LNCaP clone FGC (cell line): Measurements from ENCODE around the gene ZNF710.

Experiments used
- DNase-seq: peaks from one replicate; pipeline ENCODE4 v3.0.0-alpha.2; 2011; ENCODE audit warnings: low read depth
- H3K4me3 ChIP-seq: 2 replicates; pipeline ENCODE4 v1.5.1; 2011; ENCODE audit warnings: mild to moderate bottlenecking, low read depth, low read length, control low read depth
- TF ChIP-seq, protein P1 (sequence below): IDR thresholded peaks from 2 replicates; pipeline ENCODE4 v1.5.1; 2012; ENCODE audit warnings: mild to moderate bottlenecking; ENCODE audit not compliant: control insufficient read depth, insufficient read depth; ENCODE audit errors: extremely low read depth

Gene ZNF710

DNA sequence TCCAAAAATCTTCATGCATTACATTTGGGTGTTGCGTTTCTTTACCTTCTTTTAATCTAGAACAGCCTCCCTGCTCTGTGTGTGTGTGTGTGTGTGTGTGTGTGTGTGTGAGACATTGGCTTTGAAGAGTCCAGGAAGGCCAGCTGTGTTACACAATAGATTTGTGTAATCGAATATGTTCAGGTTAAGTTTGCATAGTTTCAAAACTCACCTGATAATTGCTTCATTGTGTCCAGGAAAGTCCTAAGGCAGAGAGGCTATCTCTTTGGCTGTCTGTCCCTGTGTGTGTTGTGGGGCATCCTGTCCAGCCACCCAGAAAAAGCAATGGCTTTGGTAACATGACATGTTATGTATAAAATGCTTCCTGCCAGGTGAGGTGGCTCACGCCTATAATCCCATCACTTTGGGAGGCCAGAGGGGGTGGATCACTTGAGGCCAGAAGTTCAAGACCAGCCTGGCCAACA, 37.5 kb downstream of the ZNF710 start:
- no peak for DNase-seq
- TF ChIP-seq, protein P1, sequence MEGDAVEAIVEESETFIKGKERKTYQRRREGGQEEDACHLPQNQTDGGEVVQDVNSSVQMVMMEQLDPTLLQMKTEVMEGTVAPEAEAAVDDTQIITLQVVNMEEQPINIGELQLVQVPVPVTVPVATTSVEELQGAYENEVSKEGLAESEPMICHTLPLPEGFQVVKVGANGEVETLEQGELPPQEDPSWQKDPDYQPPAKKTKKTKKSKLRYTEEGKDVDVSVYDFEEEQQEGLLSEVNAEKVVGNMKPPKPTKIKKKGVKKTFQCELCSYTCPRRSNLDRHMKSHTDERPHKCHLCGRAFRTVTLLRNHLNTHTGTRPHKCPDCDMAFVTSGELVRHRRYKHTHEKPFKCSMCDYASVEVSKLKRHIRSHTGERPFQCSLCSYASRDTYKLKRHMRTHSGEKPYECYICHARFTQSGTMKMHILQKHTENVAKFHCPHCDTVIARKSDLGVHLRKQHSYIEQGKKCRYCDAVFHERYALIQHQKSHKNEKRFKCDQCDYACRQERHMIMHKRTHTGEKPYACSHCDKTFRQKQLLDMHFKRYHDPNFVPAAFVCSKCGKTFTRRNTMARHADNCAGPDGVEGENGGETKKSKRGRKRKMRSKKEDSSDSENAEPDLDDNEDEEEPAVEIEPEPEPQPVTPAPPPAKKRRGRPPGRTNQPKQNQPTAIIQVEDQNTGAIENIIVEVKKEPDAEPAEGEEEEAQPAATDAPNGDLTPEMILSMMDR = no peak
- H3K4me3 ChIP-seq = no peak overlapping the region

DNA sequence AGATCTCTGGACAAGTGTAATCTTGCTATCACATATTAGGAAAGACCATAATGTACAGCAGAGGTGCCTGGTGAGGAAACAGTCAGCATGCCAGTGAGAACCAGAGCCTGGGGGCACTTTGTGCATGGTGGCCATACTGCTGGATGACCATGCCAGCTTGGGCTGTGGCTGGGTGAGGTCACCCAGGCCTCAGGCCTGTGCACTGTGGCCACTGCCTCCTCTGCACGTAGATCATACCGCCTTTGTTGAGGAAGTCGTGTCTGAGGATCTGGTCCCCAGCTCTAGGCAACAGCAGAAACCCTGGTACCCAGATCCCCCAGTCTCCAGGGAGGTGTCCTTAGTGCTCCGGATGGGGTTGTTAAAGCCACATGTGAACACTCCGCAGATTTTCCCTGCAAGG, 38.9 kb downstream of the ZNF710 start:
- DNase-seq = no peak
- TF ChIP-seq, protein P1 = no peak
- no peak overlapping the region for H3K4me3 ChIP-seq

DNA sequence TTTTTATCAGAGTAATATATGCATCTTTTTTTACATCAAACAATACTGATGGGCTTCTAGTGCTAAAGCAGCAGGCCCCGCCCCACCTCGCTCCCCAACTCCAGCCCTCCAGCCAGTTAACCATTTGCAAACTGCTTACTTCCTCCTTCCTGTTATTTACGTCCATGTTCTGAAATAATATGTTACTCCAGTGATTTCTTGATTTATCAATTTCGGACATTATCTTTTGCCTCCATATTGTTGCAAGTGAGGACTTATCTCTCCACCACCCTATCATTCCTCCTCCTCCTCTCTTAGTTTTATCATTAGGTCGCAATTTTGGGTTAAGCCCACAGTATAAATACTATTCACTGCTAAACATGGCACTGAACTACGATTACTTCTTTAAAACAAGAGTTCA, 39.5 kb downstream of the ZNF710 start:
- DNase-seq = no peak
- H3K4me3 ChIP-seq = no peak overlapping the region
- TF ChIP-seq, protein P1 = no peak

DNA sequence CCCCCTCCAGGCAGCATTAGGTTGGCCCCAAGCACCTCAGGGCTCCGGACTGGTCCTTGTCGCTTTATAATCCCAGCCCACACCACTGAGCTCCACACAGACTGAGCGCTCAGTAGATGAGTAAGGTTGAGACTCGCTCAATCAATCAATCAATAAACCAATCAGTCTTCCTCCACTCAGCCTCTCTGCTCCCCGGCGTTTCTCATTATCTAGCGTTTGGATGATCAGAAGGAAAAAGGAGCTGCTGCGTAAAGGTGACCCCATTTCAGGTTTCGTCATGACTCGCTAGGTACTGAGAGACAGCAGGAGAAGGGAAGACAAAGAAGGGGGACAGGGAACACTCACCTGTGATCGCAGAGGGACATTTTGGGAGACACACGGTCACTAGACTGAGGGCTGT, 41.2 kb downstream of the ZNF710 start:
- TF ChIP-seq, protein P1 = no peak
- DNase-seq = no peak
- H3K4me3 ChIP-seq = no peak overlapping the region

DNA sequence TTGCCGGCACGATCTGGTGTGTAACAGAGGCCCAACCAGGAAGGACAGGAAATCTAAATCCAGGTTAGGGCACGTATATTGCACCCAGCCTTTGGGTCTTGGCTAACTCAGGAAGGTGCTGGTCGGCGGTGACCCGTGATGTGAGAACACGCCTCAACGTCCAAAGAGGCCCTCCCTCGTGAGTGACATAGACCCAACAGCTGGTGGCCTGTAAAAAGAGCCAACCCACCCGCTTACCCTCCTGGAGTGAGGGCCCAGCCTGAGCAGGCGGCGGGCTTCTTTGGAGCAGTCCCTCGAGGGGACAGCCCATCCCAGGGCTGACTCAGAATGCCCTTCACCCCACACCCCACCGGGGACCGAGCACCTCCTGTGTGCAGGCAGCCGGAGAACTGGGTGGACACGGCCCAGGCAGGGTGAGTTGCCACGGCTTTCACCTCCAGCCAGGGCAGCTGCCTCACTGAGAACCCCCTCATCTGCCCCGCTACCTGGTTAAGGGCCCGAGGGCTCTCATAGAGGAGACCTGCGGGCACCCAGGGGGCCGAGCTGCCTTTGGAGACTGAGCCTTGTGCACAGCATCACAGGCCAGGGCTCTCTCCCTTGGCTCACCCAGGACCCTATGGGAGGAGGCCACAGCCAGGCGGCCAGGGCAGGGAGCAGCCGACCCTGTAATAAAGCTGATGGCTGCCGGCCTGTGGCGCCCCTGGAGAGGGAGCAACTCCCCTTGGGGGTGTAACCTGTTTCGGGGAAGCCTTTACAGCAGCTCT, 41.8 kb downstream of the ZNF710 start:
- TF ChIP-seq, protein P1 = no peak
- no peak overlapping the region for H3K4me3 ChIP-seq
- DNase-seq = no peak

DNA sequence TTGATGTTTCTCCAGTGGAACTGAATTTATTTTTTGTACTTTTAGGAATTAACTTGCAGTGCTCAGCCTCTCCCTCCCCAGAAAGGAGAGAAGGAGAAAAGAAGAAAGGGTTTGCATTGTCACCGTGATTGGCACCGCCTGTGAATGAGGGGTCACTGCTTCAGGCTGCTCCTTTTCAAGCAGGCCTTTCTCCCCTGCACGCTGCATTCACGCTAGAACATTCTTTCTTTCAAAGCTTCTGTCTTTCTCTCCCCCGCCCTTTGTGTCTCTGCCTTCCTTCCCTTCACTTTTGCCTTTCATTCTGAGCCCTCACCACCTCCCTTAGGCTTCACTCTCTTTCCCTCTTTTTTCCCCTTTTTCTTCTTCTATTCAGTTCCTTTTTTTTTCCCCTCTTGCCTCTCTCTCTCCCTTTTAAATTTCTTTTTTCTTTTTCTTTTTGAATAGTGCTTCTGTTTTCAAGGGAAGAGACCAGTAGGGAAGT, 42.4 kb downstream of the ZNF710 start:
- no peak for DNase-seq
- no peak overlapping the region for H3K4me3 ChIP-seq
- TF ChIP-seq, protein P1 = no peak

DNA sequence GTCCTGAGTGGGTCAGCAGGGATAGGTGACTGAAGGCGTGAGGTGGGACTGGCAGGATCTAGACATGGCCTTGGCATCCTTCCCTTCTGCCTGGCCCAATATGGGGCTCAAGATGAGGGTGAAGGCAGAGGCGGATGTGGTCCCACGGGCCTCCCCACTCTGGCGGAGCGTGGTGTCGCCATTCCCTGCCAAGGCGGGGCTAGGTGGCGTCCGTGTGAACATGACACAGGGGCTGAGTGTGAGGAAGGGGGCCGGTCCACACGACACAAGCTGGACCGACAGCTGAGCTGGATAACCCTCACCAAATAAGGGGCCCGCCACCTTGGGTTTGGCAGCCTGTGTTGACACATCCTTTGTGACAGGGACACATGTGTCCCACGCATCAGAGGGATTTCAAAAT, 43.1 kb downstream of the ZNF710 start:
- no peak overlapping the region for H3K4me3 ChIP-seq
- TF ChIP-seq, protein P1 = no peak
- DNase-seq = no peak
